Stimulated activated CD4-positive, alpha-beta T cell treated with anti-CD3 and anti-CD28 coated beads, Interleukin-1b, Interleukin-23, amount 100 ng/mL, for 1 hour (primary cell): ENCODE results near the gene ASIC2.

Experiments used
- DNase-seq, 2 donors: peaks; one replicate each; pipeline ENCODE4 v3.0.0-alpha.2; 2020; ENCODE audit warnings: low read depth in 2 of 2

ASIC2 gene

GRCh38 chr17:33204156-33204555 is 88.9 kb downstream of the ASIC2 start:
- DNase-seq: no peak

DNA sequence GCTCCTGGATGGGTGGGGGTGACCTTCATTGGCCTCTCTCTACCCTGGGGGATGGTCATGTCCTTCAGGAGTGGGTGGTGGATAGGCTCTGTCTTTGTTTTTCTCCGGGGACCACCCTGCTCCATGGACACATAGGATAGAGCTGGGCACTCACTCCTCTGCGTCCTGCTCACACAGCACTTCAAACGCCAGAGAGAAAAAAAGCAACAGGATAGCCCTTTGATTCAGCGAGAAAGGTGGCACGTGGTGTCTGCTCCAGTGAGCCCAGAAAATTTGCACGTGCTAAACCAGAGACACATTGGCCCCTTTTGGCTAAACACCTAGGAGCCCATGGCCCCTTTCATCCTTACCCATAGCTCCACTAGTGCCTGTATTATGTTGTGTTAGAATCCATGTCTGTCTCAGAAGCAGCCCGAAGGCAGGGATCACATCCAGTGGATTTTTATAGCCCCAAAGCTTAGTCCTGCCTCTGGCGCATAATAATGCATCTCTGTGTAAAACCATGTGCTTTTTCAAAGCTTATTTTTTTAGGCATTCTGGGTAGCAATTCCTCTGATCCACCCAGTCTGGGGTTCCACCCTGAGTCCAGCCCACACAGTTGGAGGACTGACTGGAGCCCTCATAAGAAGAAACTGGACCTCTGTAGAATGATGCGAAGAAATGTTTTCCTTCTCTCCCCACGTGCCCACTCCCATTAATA is 90.1 kb downstream of the ASIC2 start:
- no peak for DNase-seq

GRCh38 chr17:33202021-33202420 is 91.1 kb downstream of the ASIC2 start:
- DNase-seq: no peak

GRCh38 chr17:33201283-33201682 is 91.8 kb downstream of the ASIC2 start:
- no peak for DNase-seq

- no peak for DNase-seq
These were observed 92.5 kb downstream of the ASIC2 start for GRCh38 chr17:33200587-33200986.

DNA sequence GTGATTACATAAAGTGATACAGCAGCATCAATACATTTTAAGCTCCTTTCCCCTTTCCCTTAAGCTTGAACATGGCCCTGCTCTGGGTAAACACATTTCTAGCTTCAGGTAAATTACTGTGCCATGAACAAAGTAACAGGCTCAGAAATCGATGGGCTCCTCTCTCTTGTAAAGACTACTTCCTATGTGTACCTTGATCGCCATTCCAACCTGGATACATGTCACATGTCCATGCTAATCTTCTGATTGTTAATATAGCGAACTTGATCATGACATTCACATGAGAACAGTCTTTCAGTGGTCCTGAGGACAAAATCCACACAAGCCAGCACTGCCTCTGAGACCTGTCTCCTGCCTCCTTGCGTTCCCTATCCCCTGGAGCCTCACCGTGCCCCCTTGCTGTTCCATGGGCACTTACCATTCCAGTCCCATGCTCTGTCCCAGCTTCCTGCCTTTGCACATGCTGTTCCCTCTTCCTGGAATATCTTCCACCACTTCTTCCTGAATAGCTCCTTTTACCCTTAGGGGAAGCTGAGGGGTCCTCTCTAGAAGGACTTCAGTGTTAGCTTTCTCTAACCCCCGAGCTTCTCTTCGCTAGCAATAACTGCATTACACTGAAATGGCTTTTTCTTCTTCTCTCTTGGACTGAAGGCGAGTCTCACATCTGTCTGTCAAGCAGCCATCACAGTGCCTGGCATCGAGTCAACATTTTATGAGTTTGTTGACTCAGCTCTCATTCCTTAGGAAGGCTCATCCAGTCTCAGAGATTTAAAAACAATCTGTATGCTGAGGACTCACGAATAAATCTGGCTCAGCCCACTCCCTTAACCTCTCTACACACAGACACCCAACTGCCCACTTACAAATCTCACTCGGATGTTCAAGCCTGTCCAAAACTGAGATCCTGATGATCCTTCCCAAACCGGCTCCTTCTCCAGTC is 93.3 kb downstream of the ASIC2 start:
- DNase-seq: no peak

DNA sequence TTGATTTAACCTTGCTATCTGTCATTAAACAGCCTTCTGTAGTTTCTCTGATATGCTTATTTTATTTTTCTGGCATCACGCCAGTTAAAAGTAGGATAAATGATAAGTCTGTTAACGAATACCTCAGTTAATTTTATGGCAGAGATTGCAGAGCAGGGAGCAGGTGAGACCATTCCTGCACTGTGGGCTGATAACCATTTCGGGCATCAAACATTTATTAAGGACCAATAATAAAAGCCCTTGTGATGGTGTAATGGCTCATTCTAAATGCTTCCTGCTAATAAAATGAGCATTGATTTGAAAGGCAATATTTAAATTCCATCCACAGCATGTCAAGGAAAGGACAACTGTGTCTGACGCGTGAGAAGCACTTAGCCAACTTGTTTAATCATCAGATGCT is 94.1 kb downstream of the ASIC2 start:
- no peak for DNase-seq

- DNase-seq: no peak
These were observed 95.8 kb downstream of the ASIC2 start for GRCh38 chr17:33197342-33197741.

DNA sequence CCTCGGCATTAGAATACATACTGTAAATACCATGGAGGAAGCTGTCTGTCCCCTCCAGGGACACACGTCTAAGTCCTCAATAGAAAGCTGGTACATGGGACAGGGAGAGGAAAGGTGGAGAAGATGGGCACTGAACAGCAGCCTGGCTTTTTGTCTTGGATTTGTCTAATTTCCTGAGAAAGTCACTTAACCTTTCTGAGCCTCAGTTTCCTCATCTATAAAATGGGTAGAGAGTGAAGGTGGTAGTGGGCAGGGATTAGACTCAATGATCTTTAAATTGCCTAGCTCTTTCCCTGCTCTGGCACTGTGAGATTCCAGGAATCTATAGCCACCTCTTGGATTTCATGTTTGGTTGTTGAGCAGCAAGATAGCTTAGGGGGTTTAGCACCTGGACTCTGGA is 96.2 kb downstream of the ASIC2 start:
- DNase-seq: no peak

DNA sequence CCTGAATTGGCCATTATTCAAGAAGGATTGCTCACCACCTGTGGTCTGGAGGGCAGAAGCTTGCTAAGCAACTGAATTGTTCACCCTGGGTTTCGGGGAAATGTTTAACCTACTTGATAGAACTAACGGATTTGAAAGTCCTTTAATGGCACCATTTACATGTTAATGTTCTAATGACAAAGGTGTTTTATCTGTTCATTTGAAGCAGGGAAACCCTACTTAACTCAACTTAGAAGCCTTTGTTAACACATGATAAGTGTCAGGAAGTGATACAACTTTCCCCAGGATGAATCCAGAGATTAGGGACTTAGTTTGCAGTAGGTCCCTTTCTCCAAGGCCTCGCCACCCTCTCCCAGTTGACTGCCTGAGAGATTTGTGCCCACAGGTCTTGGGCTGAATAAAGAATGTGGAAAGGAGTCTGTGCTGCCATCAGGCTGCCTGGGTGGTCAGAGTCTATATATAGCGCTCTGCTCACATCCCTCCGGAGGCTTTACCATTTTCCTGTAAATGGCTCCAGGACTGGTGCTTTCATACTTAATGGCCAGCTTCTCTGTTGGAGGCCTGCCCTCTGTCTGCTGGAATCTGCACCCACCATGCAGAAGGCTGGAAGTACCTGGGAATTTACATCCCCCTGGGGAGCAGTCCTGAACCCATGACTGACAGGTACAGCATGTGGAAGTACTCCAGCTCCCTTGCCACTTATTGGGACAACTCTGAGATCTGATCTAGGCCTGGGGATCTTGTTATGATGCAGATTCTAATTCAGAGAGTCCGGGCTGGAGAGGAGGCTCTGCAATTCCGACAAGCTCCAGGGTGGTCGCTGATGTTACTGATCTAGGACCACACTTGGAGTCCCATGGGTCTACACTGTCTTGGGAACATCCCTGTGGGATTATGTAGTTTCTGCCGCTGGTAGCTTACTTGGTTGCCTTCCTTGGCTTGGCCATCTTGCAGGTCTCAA is 99.9 kb downstream of the ASIC2 start:
- no peak for DNase-seq

DNA sequence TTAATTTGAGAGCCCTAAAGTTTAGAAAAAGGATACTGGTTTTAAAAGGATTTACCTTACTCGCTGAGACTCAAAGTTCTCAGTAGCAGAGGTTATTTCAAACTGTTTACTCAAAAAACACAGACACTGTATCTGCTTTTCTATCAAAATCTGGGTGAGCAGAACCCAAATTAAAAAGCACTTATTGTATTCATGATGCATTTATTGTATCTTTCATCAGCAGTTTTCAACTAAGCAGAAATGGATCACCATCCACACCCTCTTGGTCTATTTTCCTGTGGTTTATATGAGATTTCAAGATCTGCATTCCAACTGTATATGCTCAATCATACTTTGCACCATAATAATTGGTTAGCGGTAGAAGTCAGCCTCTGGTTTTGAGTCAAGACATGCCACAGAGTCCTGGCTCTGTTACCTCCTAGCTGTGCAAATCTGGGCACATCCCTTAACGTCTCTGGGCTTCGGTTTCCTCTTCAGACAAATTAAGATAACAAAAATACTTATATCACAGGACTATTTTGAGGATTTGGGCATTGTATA is 109.5 kb downstream of the ASIC2 start:
- DNase-seq: no peak

- no peak for DNase-seq
These were observed 113.9 kb downstream of the ASIC2 start for GRCh38 chr17:33179151-33179550.

DNA sequence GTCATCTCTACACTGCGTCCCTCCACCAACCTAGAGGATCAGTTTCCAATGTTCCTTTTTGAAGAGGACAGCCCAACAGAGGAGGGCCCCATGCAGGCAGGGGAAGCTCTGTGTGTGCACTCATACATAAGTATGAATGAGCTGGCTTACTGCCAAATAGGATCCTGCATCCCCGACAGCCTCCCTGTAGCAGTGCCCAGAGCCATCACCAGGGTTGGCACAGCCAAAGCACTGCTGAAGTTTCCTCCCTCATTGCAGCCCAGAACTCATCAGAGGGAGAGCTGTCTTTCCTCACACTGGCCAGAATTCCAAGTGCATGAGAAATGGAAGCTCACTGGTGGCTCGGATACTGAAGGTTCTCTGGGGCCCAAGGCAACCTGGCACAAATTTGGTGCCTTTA is 114.4 kb downstream of the ASIC2 start:
- no peak for DNase-seq

DNA sequence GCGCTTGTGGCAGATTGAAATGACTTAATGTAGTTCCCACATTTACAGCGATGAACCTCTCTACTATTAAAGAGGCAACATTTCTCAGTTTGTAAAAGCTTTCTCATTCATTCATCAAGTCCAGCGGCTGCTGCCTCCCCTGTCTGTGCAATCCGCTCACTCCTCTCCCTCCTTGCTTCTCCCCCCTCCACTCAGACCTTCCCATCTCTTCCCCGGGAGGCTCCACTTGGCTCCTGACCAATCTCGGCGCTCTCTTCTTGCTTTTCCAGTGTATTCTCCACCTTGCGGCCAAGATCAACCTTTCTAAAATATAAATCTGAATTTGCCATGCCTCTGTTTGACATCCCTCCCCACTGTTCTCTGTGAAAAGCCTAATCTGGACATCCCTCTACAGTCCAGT is 117.5 kb downstream of the ASIC2 start:
- no peak for DNase-seq

DNA sequence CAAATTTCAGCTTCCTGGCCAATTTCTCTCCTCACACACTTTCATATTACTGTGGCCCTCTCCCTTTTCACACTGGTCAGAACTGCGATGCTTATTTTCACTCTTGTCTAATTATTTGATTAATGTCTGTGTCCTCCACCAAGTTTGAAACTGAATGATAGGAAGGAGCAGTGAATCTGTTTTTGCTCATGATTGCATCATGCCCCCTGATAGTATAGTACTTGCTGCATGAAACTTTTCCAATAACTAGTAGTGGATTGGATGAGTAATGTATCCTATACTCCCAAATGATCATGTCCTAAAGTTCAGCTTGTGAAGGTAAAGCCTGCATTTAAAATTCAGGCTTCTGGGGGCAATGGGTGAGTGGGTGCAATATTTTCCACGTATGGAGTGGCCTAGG is 121.2 kb downstream of the ASIC2 start:
- no peak for DNase-seq

- DNase-seq: no peak
These were observed 123.4 kb downstream of the ASIC2 start for GRCh38 chr17:33169580-33170285.

GRCh38 chr17:33167736-33168135 is 125.4 kb downstream of the ASIC2 start:
- DNase-seq: no peak

DNA sequence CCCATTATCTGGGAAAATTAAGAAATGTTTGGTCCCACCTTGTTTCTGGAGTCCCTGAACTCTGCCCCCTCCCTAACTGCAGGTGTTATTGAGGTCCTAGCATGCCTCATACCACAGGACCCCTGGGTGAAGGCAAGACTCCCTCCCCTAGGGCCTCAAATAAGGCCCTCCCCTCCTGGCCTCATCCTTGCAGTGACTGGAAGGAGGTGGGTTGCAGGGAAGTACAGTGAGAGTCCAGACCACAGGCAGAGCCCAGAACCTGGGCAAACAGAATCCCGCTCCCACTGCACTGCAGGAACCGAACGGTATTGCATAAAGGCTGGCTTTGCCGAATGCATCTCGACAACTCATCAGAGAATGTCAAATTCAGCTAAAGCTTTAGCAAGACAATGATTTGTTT is 126.6 kb downstream of the ASIC2 start:
- no peak for DNase-seq

- no peak for DNase-seq
These were observed 128.8 kb downstream of the ASIC2 start for GRCh38 chr17:33164169-33164881.

DNA sequence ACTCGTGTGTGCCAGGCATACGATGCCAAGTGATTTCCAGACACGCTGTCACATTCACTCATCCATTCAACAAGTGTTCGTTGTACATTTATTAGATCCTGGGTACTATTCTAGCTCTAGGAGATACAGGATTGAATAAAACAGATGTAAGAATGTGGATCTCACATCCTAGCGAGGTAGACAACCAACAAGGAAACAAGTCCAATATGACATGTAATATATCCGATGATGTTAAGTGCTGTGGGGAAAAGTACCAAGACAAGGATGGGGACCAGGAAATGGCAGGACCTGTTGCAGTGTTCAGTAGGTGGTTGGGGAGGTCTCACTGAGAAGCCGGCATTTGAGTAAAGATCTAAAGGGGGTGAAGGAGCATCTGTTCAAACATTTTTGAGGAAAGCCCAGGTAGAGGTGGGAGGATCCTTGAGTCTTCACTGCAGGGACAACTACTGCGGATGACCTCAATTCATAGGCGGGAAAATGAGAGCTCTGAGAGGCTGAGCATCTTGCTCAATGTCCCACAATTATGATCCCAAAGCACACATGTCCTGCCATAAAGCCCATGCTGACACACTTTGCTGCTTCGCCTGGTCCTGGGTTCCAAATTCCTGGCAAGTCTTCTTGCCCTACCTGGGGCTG is 129.4 kb downstream of the ASIC2 start:
- no peak for DNase-seq
